Memory B cell (primary cell): Measurements from ENCODE around the gene TAF1A.

Experiments
- ATAC-seq: fragments of 150-1000 bp; cut with Tn5 transposase; 2 replicates; pipeline ENCODE4 v1.10.0; 2021; ENCODE audit warnings: low read depth, mild to moderate bottlenecking, moderate library complexity
- DNase-seq, 2 donors: peaks; one replicate each; pipeline ENCODE4 v3.0.0; 2022; ENCODE audit warnings: low spot score in 2 of 2
- H3K27ac Mint-ChIP-seq: one replicate; pipeline ENCODE4 v1.8.0; 2022; ENCODE audit warnings: mild to moderate bottlenecking, moderate library complexity, mixed read lengths
- H3K27me3 Mint-ChIP-seq: one replicate; pipeline ENCODE4 v1.8.0; 2022; ENCODE audit warnings: mixed read lengths
- H3K36me3 Mint-ChIP-seq: one replicate; pipeline ENCODE4 v1.8.0; 2022; ENCODE audit warnings: mild to moderate bottlenecking, mixed read lengths
- H3K4me1 Mint-ChIP-seq: one replicate; pipeline ENCODE4 v1.8.0; 2022; ENCODE audit warnings: mixed read lengths
- H3K4me3 Mint-ChIP-seq: one replicate; pipeline ENCODE4 v1.8.0; 2022; ENCODE audit warnings: mild to moderate bottlenecking, moderate library complexity, mixed read lengths
- H3K9me3 Mint-ChIP-seq: one replicate; pipeline ENCODE4 v1.8.0; 2022; ENCODE audit warnings: mixed read lengths

Gene TAF1A

DNA sequence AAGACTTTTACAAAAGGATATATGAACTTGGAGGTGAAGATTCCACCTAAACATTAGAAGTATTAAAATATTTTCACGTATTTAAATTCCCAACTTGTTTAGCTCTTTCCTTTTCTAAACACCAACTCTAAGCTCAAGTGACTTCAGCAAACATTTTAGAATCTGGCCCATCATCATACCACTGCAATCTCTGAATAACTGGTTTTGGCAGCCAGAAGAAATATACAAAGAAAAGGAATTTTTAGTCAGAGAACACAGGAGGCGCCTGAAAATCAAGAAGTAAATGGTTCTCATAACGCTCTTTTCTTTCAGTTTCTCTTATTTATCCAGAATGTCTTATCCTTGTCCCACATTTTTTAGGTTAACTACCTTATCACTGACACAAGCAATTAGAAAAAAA lies 10.4 kb downstream of the TAF1A start:
- no peak for ATAC-seq
- DNase-seq, result no peak
- Mint-ChIP-seq H3K27me3 (no peaks in the 10 kb centered on the region), H3K4me3 (no peak overlapping the region), H3K36me3 (peaks cover 44% of the 10 kb centered on the region), H3K9me3 (no peaks in the 10 kb centered on the region), H3K4me1 (peaks cover 29% of the 10 kb centered on the region), H3K27ac (no peak overlapping the region)

DNA sequence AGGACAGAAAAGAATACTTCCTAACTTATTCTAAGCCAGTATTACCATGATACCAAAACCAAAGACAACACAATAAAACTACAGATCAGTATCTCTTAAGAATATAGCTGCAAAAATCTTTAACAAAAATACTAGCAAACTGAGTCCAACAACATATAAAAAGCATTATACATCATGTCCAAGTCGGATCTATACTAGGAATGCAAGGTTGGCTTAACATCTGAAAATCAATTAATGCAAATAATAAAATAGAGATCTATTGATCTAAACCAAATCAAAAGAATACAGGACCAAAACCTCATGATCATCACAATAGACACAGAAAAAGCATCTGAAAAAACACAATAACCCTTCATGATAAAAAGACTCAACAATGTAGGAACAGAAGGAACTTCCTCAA lies 18.9 kb downstream of the TAF1A start:
- DNase-seq (no peak), ATAC-seq (no peak)
- Mint-ChIP-seq H3K4me1 (peaks cover 16% of the 10 kb centered on the region), H3K36me3 (peaks cover 62% of the 10 kb centered on the region), H3K4me3 (no peak overlapping the region), H3K27ac (peak overlapping the region; percentile 35), H3K9me3 (peaks cover 5% of the 10 kb centered on the region), H3K27me3 (no peaks in the 10 kb centered on the region)

DNA sequence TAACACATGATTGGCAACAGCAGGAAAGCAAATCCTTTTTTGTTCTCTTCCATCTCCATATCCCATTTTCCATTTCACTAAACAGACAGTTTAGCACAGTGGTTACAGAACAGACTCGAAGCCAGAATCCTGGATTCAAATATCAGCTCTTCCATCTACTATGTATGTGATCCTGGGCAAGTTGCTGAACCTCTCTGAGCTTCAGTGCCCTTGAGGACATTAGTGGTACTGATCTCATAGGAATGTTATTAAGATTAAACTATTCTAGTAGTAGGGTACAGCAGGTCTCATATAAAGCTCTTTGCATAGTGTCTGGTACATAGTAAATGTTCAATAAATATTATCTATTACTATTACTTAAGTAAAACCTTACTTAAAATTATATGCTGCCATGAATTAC lies 28.1 kb downstream of the TAF1A start:
- H3K36me3 Mint-ChIP-seq, result peaks cover 16% of the 10 kb centered on the region
- no peak for ATAC-seq

DNA sequence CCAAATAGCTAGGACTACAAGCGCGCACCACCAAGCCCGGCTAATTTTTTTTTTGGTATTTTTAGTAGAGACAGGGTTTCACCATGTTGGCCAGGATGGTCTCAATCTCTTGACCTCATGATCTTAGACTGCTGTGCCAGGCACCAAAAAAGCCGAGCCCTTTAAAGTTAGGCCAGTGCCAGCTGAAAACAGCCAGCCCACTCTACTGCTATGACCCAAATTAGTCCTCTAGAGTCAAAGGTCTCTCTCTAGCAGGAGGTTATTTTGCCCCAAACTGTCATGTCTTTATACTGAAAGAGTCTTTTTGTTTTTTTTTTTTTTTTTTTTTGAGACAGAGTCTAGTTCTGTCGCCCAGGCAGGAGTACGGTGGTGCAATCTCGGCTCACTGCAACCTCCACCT lies 32.2 kb downstream of the TAF1A start:
- Mint-ChIP-seq H3K4me1 (no peaks in the 10 kb centered on the region), H3K9me3 (no peaks in the 10 kb centered on the region), H3K4me3 (no peak overlapping the region), H3K36me3 (peaks cover 14% of the 10 kb centered on the region), H3K27me3 (no peaks in the 10 kb centered on the region), H3K27ac (no peak overlapping the region)
- no peak for ATAC-seq
- DNase-seq, result no peak

More for the DNA sequence above, 28.1 kb downstream of the TAF1A start:
- no peak for DNase-seq
- Mint-ChIP-seq H3K4me1 (peaks cover 6% of the 10 kb centered on the region), H3K27ac (peak overlapping the region; percentile 60), H3K27me3 (no peaks in the 10 kb centered on the region), H3K4me3 (no peak overlapping the region), H3K9me3 (no peaks in the 10 kb centered on the region)

GRCh38 chr1:222557148-222557547 lies 32.6 kb downstream of the TAF1A start:
- no peak overlapping the region for H3K4me3 Mint-ChIP-seq
- H3K27ac Mint-ChIP-seq, result no peak overlapping the region
- H3K36me3 Mint-ChIP-seq, result peaks cover 14% of the 10 kb centered on the region
- no peaks in the 10 kb centered on the region for H3K4me1 Mint-ChIP-seq
- H3K9me3 Mint-ChIP-seq, result no peaks in the 10 kb centered on the region
- no peaks in the 10 kb centered on the region for H3K27me3 Mint-ChIP-seq
- DNase-seq (no peak), ATAC-seq (no peak)

DNA sequence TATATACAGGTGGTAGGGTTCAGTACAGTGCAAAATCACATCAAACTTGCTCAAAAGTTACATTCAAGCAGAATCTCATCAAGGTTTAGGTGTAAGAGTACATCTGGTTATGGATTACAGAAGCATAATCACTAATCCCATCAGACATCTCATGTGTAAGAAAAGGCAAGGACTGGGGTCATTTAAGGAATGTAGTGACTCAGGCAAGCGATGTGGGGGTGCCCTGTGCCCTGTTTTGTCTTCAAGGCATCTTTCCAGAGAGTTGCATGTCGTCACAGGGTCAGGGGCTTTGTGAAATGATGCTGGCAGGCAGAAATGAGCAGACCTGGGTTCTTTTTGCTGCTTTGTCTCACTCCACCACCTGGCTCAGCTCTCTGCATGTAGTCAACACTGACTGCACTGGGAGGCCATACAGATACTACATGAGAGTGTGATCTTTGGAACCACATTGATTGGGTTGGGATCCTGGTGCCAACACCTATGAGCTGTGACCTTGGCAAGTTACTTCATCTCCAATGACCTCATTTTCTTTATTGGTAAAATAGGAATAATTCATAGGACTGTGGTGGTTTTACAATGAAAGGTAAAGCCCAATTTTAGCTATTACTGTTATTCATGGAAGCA lies 33.6 kb downstream of the TAF1A start:
- Mint-ChIP-seq H3K4me3 (no peak overlapping the region), H3K4me1 (no peaks in the 10 kb centered on the region), H3K9me3 (no peaks in the 10 kb centered on the region), H3K27ac (peak overlapping the region; percentile 55), H3K36me3 (peaks cover 10% of the 10 kb centered on the region), H3K27me3 (no peaks in the 10 kb centered on the region)
- ATAC-seq (no peak), DNase-seq (no peak)

- DNase-seq, result no peak
- peak overlapping the region; percentile 58 for H3K27ac Mint-ChIP-seq
- H3K9me3 Mint-ChIP-seq, result no peaks in the 10 kb centered on the region
- ATAC-seq, result no peak
- H3K27me3 Mint-ChIP-seq, result no peaks in the 10 kb centered on the region
- no peaks in the 10 kb centered on the region for H3K4me1 Mint-ChIP-seq
- peaks cover 7% of the 10 kb centered on the region for H3K36me3 Mint-ChIP-seq
- no peak overlapping the region for H3K4me3 Mint-ChIP-seq
Observed at GRCh38 chr1:222554177-222554576, 35.6 kb downstream of the TAF1A start.

DNA sequence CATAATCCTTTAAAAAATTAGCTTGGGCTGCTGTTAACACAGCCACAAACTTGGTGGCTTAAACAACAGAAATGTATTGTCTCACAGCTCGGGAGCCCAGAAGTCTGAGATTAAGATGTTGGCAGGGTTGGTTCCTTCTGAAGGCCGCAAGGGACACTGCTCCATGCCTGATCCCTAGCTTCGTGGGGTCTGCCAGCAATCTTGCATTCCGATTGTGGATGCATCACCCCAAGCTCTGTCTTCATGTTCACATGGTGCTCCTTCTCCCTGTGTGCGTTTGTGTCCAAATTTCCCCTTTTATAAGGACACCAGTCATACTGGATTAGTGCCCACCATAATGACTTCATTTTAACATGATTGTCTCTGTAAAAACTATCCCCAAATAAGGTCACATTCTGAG lies 36.9 kb downstream of the TAF1A start:
- DNase-seq (no peak), ATAC-seq (no peak)
- Mint-ChIP-seq H3K4me1 (no peaks in the 10 kb centered on the region), H3K27me3 (no peaks in the 10 kb centered on the region), H3K36me3 (peaks cover 6% of the 10 kb centered on the region), H3K9me3 (no peaks in the 10 kb centered on the region), H3K4me3 (no peak overlapping the region), H3K27ac (peak overlapping the region; percentile 58)

DNA sequence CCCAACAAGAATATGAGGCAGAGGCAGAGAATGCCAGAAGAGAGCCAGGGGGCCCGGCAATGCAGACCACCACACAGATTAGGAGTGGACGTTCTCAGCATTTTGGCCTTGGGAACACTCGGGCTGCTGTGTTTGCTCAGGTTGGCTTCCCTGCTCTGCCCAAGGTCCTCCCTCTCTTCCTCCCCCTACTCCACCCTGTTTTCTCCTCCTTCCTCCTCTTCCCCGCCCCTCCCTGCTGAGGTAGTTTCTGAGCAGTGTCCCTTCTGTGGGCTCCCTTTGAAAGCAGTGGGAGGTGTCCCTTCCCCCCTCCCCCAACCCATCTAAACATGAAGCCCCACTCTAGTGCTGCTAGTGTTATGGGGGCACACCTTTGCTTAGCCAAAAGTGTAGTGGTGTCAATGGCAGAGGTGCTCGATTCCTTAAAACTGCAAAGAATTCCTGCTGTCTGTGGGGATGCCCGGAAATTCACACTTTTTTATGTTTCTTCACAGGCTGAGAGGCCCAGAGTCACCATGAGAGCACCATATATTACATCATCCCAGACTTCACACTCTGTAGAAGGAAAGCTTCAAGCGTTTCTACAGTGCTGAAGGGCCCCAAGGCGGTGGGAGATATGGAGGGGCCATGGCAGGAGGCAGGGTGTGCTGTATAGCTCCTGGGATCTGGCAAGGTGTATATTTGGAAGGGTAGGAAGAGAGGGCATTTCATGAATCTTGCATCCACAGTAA lies 41.6 kb downstream of the TAF1A start, which contains the start of gene HHIPL2:
HHIPL2 (minus strand) TSS at position 161 of the 728 bp plus-strand sequence; CDS start at position 101, 60 bp downstream.
- Mint-ChIP-seq H3K9me3 (no peaks in the 10 kb centered on the region), H3K36me3 (no peaks in the 10 kb centered on the region), H3K27ac (peak within 1 kb of the TSS; percentile 10), H3K27me3 (peaks cover 4% of the 10 kb centered on the region), H3K4me1 (no peaks in the 10 kb centered on the region), H3K4me3 (no peak within 1 kb of the TSS)
- ATAC-seq, result no peak
- no peak for DNase-seq

DNA sequence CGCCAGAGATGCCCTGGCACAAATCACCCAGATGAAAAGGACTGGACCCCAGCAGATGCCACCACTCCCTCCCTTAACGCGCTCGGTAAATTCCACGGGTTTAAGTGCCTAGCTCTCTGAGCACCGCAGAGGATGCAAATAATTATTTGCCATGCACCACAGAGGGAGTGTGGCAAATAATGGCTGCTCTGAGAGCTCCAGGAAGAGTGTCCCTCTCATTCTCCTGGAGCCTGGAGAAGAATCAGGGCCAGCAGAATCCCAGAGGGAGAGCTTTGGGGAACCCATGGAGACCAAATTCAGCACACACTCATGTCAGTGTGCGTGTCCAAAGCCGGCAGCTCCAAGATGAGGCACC lies 42.5 kb downstream of the TAF1A start:
- H3K4me3 Mint-ChIP-seq, result no peak overlapping the region
- no peaks in the 10 kb centered on the region for H3K9me3 Mint-ChIP-seq
- no peaks in the 10 kb centered on the region for H3K36me3 Mint-ChIP-seq
- H3K4me1 Mint-ChIP-seq, result no peaks in the 10 kb centered on the region
- DNase-seq (no peak), ATAC-seq (no peak)
- peaks cover 7% of the 10 kb centered on the region for H3K27me3 Mint-ChIP-seq
- H3K27ac Mint-ChIP-seq, result no peak overlapping the region

GRCh38 chr1:222546548-222547259 lies 43.0 kb downstream of the TAF1A start:
- no peaks in the 10 kb centered on the region for H3K9me3 Mint-ChIP-seq
- no peaks in the 10 kb centered on the region for H3K36me3 Mint-ChIP-seq
- DNase-seq (no peak), ATAC-seq (no peak)
- H3K27me3 Mint-ChIP-seq, result peaks cover 7% of the 10 kb centered on the region
- H3K4me3 Mint-ChIP-seq, result no peak overlapping the region
- no peaks in the 10 kb centered on the region for H3K4me1 Mint-ChIP-seq
- no peak overlapping the region for H3K27ac Mint-ChIP-seq

- Mint-ChIP-seq H3K4me1 (no peaks in the 10 kb centered on the region), H3K9me3 (no peaks in the 10 kb centered on the region), H3K36me3 (no peaks in the 10 kb centered on the region), H3K27ac (no peak overlapping the region), H3K4me3 (no peak overlapping the region), H3K27me3 (peaks cover 7% of the 10 kb centered on the region)
- DNase-seq (no peak), ATAC-seq (no peak)
Observed at GRCh38 chr1:222546091-222546490, 43.6 kb downstream of the TAF1A start.

DNA sequence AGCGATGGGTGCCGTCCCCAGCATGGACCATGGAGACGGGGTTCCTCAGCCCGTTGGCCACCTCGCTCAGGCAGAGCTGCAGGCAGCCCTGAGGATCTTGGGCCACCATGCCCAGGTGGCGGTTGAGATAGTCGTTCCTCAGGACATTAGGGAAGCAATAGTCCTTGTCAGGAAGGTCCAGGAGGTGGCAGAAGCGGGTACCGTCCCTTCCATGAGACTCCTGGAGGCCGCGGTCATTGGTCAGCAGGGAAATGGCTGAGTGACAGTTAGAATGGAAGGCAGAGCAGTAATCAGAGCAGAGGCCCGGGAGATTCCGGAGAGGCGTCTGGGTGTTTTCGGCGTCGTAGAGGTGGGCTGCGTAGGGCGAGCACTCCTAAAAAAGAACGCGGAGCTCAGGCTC lies 45.9 kb downstream of the TAF1A start:
- Mint-ChIP-seq H3K27ac (no peak overlapping the region), H3K4me3 (no peak overlapping the region), H3K9me3 (no peaks in the 10 kb centered on the region), H3K27me3 (peaks cover 7% of the 10 kb centered on the region), H3K4me1 (no peaks in the 10 kb centered on the region), H3K36me3 (no peaks in the 10 kb centered on the region)
- DNase-seq, result no peak
- no peak for ATAC-seq

DNA sequence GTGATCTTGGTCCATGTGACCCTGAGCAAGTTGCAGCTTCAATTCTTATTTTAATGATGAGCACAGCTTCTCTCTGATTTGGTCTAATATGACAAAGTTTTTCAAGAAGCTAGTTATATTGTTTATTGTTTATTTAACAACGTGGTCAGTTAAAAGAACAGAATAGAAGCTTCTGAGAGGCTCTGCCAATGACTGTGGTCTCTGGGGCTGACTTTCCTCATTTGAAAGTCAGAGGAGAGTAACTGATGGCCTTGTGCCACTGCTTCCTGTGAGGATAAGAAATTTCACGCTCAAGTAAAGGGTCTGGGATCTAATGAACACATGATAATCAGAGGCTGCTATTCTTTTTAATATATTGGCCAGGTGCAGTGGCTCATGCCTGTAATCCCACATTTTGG lies 49.1 kb downstream of the TAF1A start:
- H3K27ac Mint-ChIP-seq, result no peak overlapping the region
- H3K27me3 Mint-ChIP-seq, result peaks cover 7% of the 10 kb centered on the region
- H3K9me3 Mint-ChIP-seq, result no peaks in the 10 kb centered on the region
- no peaks in the 10 kb centered on the region for H3K4me1 Mint-ChIP-seq
- no peaks in the 10 kb centered on the region for H3K36me3 Mint-ChIP-seq
- DNase-seq (no peak), ATAC-seq (no peak)
- no peak overlapping the region for H3K4me3 Mint-ChIP-seq
